Lung (tissue), 12 donors: Measurements from ENCODE around the gene MN1. TPM values are rescaled to one million over a fixed set of nuclear protein-coding genes. Genes with fewer than 3 reads are reported as not detected.

Experiments
- ATAC-seq: fragments of 200-7000 bp; cut with Tn5 transposase; one replicate; pipeline ENCODE4 v1.9.1; 2020; ENCODE audit warnings: moderate number of reproducible peaks; ENCODE audit not compliant: insufficient read depth, low FRiP score
- DNase-seq, 3 donors: peaks; one replicate each; pipeline ENCODE4 v3.0.0-alpha.2; 2013 to 2017
- H3K27ac ChIP-seq, 2 donors: one replicate each; pipeline ENCODE4 v1.5.1; 2013; ENCODE audit warnings: mild to moderate bottlenecking in 2 of 2, moderate library complexity in 2 of 2, control low read depth in 1 of 2, inconsistent platforms in 1 of 2, low read depth in 1 of 2, low read length in 1 of 2
- H3K27me3 ChIP-seq, 3 donors: one replicate each; pipeline ENCODE4 v1.5.1; 2013; ENCODE audit warnings: low read length in 2 of 3; ENCODE audit not compliant: control insufficient read depth in 3 of 3, insufficient read depth in 3 of 3
- H3K36me3 ChIP-seq, 4 donors: one replicate each; pipeline ENCODE4 v1.5.1; 2013; ENCODE audit warnings: low read length in 4 of 4, mild to moderate bottlenecking in 1 of 4, moderate library complexity in 1 of 4; ENCODE audit not compliant: control insufficient read depth in 4 of 4, insufficient read depth in 4 of 4
- H3K4me1 ChIP-seq, 5 donors: one replicate each; pipeline ENCODE4 v1.5.1; 2013; ENCODE audit warnings: low read length in 5 of 5, mild to moderate bottlenecking in 2 of 5, moderate library complexity in 1 of 5; ENCODE audit not compliant: control insufficient read depth in 5 of 5, insufficient read depth in 5 of 5
- H3K4me3 ChIP-seq: one replicate; pipeline ENCODE4 v1.5.1; 2013; ENCODE audit warnings: mild to moderate bottlenecking, control low read depth, moderate library complexity
- H3K9ac ChIP-seq, 2 donors: one replicate each; pipeline ENCODE4 v1.5.1; 2013; ENCODE audit warnings: low read length in 2 of 2, control low read depth in 1 of 2; ENCODE audit not compliant: insufficient read depth in 1 of 2
- H3K9me3 ChIP-seq, 4 donors: one replicate each; pipeline ENCODE4 v1.5.1; 2013; ENCODE audit warnings: low read length in 3 of 4, mild to moderate bottlenecking in 1 of 4, moderate library complexity in 1 of 4; ENCODE audit not compliant: control insufficient read depth in 4 of 4, insufficient read depth in 3 of 4
- WGBS, 2 donors: extraction: QIAGEN DNeasy Blood & Tissue Kit; methylation state at CpG; one replicate each; pipeline ENCODE4 v1.1.7; 2013; 5-methylcytosine and 5-hydroxymethylcytosine counted together
- polyA plus RNA-seq, 2 donors: library from polyadenylated mRNA; stranded (reverse); fragments of 200-250 nt; gene quantifications; one replicate each; pipeline ENCODE4 v1.2.1, GENCODE V29; 2013
- total RNA-seq, 2 donors: library from RNA; depleted of rRNA in 1 of 2; stranded (reverse); fragments of >200 nt in 1 of 2; gene quantifications; one replicate each; pipeline ENCODE4 v1.2.1, GENCODE V29; 2014 to 2021
- TF ChIP-seq, protein P1 (sequence below): IDR thresholded peaks from 2 replicates; pipeline ENCODE4 v1.5.1; 2012; ENCODE audit warnings: mild to moderate bottlenecking; ENCODE audit errors: control extremely low read depth, extremely low read depth
- donor health status: control.
- donor health status: control.
- donor health status: Bipolar disorder and iron deficiency.
- donor health status: healthy.
- donor health status: DM: yes; HTN: yes; CAD: no.

The MN1 gene
- total and polyA plus RNA-seq, 4 donors: 2.4 to 6.5 (median 3.6) TPM

DNA sequence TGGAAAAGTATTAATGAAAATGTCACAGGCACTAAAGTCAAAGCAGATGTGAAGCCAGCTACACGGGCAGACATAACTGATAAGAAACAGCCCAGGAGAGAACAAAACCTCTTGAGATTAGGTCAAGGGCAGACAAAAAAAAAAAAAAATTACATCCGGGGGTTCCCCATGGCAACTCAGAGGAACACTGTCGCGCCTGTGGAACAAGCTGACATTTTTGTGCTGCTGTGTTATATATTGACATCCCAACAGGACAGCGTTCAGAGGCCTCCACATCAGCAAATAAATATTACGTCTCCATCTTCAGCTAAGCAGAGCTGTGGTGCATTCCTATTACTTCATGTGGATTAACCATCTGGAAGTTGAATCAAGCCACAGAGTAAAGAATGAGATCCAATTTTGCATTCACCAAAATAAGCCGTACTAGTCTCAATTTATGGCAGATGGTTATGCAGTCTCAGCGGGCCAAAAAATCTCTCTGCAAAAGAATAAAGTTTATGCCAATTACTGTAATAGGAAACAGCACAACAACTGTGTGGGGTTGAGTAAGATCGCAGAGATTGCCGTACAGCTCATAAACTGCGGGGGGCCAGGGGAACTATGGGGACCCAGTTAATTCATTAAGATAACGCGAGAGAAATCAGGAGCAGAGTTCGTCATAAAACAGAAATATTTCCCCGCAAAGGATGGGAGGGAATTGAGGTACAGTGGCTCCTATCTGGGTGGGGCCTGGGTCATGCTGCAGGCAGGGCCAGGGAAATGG, 41.3 kb upstream of the MN1 start:
- Histone ChIP-seq H3K4me1 (peaks cover 0 to 15% (median 3%) of the 10 kb centered on the region in 5 donors), H3K4me3 (no peak overlapping the region), H3K9ac (no peak overlapping the region), H3K27me3 (no peaks in the 10 kb centered on the region), H3K9me3 (no peaks in the 10 kb centered on the region), H3K27ac (no peak overlapping the region), H3K36me3 (peaks cover 0 to 8% (median 2%) of the 10 kb centered on the region in 4 donors)
- WGBS, 2 donors: 79 to 86% methylated on average over 15 of the region's 15 CpGs
- peak; percentile 46 to 60 (median 56) for DNase-seq
- no peak for ATAC-seq
- TF ChIP-seq, protein P1, sequence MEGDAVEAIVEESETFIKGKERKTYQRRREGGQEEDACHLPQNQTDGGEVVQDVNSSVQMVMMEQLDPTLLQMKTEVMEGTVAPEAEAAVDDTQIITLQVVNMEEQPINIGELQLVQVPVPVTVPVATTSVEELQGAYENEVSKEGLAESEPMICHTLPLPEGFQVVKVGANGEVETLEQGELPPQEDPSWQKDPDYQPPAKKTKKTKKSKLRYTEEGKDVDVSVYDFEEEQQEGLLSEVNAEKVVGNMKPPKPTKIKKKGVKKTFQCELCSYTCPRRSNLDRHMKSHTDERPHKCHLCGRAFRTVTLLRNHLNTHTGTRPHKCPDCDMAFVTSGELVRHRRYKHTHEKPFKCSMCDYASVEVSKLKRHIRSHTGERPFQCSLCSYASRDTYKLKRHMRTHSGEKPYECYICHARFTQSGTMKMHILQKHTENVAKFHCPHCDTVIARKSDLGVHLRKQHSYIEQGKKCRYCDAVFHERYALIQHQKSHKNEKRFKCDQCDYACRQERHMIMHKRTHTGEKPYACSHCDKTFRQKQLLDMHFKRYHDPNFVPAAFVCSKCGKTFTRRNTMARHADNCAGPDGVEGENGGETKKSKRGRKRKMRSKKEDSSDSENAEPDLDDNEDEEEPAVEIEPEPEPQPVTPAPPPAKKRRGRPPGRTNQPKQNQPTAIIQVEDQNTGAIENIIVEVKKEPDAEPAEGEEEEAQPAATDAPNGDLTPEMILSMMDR: no peak

DNA sequence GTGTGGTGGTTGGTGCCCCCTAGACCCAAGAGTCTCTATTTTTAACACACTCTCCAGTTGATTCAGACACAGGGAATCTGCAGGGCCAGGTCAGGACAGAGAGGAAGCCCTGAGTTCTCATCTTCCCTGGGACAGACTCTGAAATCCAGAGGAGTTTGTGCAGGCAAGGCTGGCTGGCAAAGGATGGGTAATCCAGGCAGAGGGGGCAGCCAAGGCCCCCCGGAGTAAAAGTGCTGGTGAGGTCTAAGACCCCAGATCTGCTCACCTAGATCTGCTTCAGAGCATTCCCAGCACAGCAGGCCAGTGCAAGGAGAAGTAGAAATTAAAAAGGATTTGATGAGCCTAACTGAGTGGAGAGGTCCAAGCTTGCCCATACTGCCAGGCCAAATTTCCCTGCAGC, 40.6 kb upstream of the MN1 start:
- Histone ChIP-seq H3K4me3 (no peak overlapping the region), H3K9ac (no peak overlapping the region), H3K9me3 (no peaks in the 10 kb centered on the region), H3K27me3 (no peaks in the 10 kb centered on the region), H3K36me3 (peaks cover 0 to 7% (median 2%) of the 10 kb centered on the region in 4 donors), H3K27ac (no peak overlapping the region), H3K4me1 (peaks cover 0 to 15% (median 3%) of the 10 kb centered on the region in 5 donors)
- 71 to 92% methylated on average over 1 of the region's 1 CpG for WGBS, 2 donors
- DNase-seq (no peak), ATAC-seq (no peak)
- TF ChIP-seq, protein P1: no peak

DNA sequence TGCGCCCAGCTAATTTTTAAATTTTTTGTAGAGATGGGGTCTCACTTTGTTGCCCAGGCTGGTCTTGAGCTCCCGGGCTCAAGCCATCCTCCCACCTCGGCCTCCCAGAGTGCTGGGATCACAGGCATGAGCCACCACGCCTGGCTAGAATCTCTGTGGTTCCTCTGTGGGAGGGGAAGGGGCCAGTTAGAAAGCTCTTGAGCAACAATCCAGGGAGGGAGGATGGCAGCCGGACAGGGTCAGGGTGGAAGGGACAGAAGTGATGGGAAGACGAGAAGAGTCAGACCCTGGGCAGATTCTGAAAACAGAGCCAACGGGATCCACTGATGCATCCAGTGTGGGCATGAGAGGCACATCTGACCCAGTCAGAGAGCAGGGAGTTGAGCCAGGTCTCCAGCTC, 38.9 kb upstream of the MN1 start:
- H3K9ac ChIP-seq: no peak overlapping the region
- TF ChIP-seq, protein P1: no peak
- ATAC-seq: no peak
- no peak overlapping the region for H3K4me3 ChIP-seq
- no peak for DNase-seq
- WGBS, 2 donors: 88 to 95% methylated on average over 7 of the region's 7 CpGs
- H3K9me3 ChIP-seq: no peaks in the 10 kb centered on the region
- H3K36me3 ChIP-seq: peaks cover 0 to 5% (median 0%) of the 10 kb centered on the region in 4 donors
- peaks cover 0 to 15% (median 0%) of the 10 kb centered on the region in 5 donors for H3K4me1 ChIP-seq
- H3K27me3 ChIP-seq: no peaks in the 10 kb centered on the region
- H3K27ac ChIP-seq: no peak overlapping the region
